ENCODE measurements around the gene MAN1A1.

Gene MAN1A1

DNA sequence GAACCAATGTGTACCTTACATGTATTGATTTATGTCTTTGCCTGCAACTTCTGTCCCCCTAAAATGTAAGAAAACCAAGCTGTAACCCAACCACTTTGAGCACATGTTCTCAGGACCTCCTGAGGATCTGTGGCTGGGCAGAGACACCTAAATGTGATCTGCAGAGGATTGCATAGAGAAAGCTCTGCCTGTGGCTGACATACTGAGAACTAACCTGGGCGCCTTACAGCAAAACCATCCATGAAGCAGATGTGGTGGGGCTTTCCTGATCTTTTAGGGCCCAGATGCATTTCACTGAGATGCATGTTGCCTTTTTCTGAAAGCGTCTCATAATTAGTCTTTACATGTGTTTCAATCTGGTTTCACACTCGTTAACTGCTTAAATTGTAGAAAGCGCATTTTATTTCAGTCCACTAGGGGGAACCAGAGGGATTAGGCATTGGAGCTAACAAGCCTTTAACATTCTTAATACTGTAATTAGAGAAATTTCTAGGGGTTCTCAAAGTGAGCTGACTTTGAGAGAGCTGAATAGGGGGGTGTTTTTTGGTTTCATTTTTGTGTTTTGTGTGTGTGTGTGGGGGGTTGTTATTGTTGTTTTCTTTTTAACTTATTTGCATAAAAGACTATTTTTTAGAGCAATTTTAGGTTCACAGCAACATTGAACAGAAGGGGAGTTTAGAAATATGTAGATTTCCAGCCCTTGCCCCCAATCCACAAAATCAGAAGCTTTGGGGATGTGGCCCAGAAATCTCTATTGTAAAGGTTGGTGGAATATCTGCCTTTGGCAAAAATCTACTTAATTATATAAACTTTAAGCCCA is 220.2 kb downstream of the MAN1A1 start:
- no peak overlapping the region for H3K4me3 ChIP-seq (ENCODE audit: low read depth, low read length)
- TF ChIP-seq, protein P1, sequence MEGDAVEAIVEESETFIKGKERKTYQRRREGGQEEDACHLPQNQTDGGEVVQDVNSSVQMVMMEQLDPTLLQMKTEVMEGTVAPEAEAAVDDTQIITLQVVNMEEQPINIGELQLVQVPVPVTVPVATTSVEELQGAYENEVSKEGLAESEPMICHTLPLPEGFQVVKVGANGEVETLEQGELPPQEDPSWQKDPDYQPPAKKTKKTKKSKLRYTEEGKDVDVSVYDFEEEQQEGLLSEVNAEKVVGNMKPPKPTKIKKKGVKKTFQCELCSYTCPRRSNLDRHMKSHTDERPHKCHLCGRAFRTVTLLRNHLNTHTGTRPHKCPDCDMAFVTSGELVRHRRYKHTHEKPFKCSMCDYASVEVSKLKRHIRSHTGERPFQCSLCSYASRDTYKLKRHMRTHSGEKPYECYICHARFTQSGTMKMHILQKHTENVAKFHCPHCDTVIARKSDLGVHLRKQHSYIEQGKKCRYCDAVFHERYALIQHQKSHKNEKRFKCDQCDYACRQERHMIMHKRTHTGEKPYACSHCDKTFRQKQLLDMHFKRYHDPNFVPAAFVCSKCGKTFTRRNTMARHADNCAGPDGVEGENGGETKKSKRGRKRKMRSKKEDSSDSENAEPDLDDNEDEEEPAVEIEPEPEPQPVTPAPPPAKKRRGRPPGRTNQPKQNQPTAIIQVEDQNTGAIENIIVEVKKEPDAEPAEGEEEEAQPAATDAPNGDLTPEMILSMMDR (IDR thresholded peaks at IDR 0.05; ENCODE audit: borderline replicate concordance, insufficient read depth, low read depth, low read length): peak; percentile 57; the same call in 1 of the 2 replicates

DNA sequence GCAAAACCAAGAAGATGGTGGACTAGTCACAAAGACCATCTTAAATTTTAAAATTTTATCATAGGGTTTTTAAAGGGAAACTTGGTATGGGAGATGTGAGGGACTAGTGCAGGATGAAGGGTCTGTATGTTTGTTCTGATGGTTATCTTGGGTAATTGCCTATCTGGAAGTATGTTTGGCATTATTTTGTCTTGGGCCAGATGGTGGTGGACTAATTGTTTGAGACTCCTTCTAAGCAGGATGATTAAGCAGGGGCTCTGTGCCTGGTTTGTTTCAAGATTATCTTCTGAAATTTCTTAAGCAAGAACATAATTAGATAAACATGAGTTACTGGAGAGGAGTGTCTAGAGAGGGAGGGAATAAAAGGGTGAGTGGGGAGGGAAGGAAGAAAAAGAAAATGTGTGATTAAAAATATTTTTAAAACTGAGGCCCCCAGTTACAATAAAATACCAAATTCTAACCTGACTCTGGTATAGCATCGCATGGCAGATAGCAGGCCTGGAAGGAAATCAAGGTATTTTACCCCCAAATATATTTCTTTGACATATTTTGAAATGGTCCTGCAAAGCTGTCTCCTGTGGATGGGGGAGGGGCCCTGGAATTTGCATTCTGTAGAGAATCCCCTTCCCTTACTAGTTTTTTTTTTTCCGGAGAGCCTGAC is 221.2 kb downstream of the MAN1A1 start:
- TF ChIP-seq, protein P1 (IDR thresholded peaks at IDR 0.05; ENCODE audit: borderline replicate concordance, insufficient read depth, low read depth, low read length): no peak
- no peak overlapping the region for H3K4me3 ChIP-seq (ENCODE audit: low read depth, low read length)

DNA sequence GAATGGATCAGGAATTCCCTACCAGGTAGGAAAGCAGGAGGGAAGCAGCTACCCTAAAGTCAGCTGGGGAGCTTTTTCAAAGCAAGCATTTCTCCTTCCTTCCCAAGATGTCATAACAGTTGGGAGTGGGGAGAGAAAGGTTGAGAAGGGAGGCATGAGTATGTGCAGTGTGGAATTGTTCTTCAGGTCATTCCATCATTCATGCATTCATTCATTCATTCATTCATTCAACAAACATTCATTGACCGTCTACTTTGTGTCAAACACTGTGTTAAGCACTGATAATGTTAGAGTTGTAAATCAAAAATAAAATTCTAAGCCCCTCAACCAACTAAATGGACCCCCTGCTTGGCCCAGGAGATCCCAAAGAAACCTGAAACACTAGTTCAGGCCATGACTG is 221.9 kb downstream of the MAN1A1 start:
- no peak overlapping the region for H3K4me3 ChIP-seq (ENCODE audit: low read depth, low read length)
- TF ChIP-seq, protein P1 (IDR thresholded peaks at IDR 0.05; ENCODE audit: borderline replicate concordance, insufficient read depth, low read depth, low read length): no peak
